HEK293T (cell line): ENCODE data around the gene EIF4G3.

Experiments used
- ARNT ChIP-seq: fragments of 450-650 bp; IDR thresholded peaks from 2 replicates; pipeline ENCODE4 v1.6.1; 2017; ENCODE audit warnings: mild to moderate bottlenecking
- CTBP1 ChIP-seq: fragments of 450-650 bp; IDR thresholded peaks from 2 replicates; pipeline ENCODE4 v1.6.1; 2016; ENCODE audit warnings: borderline replicate concordance
- ELF4 ChIP-seq: fragments of 450-650 bp; IDR thresholded peaks from 2 replicates; pipeline ENCODE4 v1.6.1; 2017; ENCODE audit warnings: antibody characterized with exemption
- FOXA1 ChIP-seq: fragments of 450-650 bp; IDR thresholded peaks from 2 replicates; pipeline ENCODE4 v1.6.1; 2016; ENCODE audit warnings: mild to moderate bottlenecking
- FOXK2 ChIP-seq: fragments of 450-650 bp; IDR thresholded peaks from 2 replicates; pipeline ENCODE4 v1.6.1; 2016; ENCODE audit warnings: mild to moderate bottlenecking
- FOXM1 ChIP-seq: fragments of 450-650 bp; IDR thresholded peaks from 2 replicates; pipeline ENCODE4 v1.6.1; 2017; ENCODE audit warnings: mild to moderate bottlenecking, borderline replicate concordance
- HDGF ChIP-seq: fragments of 450-650 bp; IDR thresholded peaks from 2 replicates; pipeline ENCODE4 v1.6.1; 2017; ENCODE audit warnings: antibody characterized with exemption, borderline replicate concordance
- LEF1 ChIP-seq: fragments of 450-650 bp; IDR thresholded peaks from 2 replicates; pipeline ENCODE4 v1.6.1; 2017; ENCODE audit warnings: mild to moderate bottlenecking, borderline replicate concordance
- NFRKB ChIP-seq: fragments of 450-650 bp; IDR thresholded peaks from 2 replicates; pipeline ENCODE4 v1.6.1; 2016; ENCODE audit warnings: mild to moderate bottlenecking, moderate library complexity
- PKNOX1 ChIP-seq: fragments of 450-650 bp; IDR thresholded peaks from 2 replicates; pipeline ENCODE4 v1.6.1; 2016
- SP1 ChIP-seq: fragments of 450-650 bp; IDR thresholded peaks from 2 replicates; pipeline ENCODE4 v1.6.1; 2017
- SUZ12 ChIP-seq: fragments of 450-650 bp; IDR thresholded peaks from 2 replicates; pipeline ENCODE4 v1.6.1; 2016; ENCODE audit warnings: mild to moderate bottlenecking
- TARDBP ChIP-seq: fragments of 450-650 bp; IDR thresholded peaks from 2 replicates; pipeline ENCODE4 v1.6.1; 2016
- ZNF384 ChIP-seq: fragments of 450-650 bp; IDR thresholded peaks from 2 replicates; pipeline ENCODE4 v1.6.1; 2016

- TF ChIP-seq CTBP1 (no peak), SP1 (no peak), HDGF (no peak), FOXA1 (no peak), ELF4 (no peak), ARNT (no peak), PKNOX1 (no peak), SUZ12 (no peak), FOXK2 (no peak), FOXM1 (no peak), TARDBP (no peak), LEF1 (no peak), NFRKB (no peak), ZNF384 (no peak)
These were observed 141.7 kb downstream of the EIF4G3 start for GRCh38 chr1:21034725-21035628.
